Thyroid gland (tissue), 4 donors: ENCODE measurements around the gene STK38.

Experiments
- CTCF ChIP-seq, 6 experiments: fragments of 200-600 bp in 3 of 6; fragments of 450-650 bp in 3 of 6; sonication (generic) in 3 of 6; IDR thresholded peaks; one replicate each; pipeline ENCODE4 v1.5.1; 2016 to 2019; ENCODE audit warnings: antibody characterized with exemption in 6 of 6, mild to moderate bottlenecking in 2 of 6, inconsistent platforms in 1 of 6, moderate library complexity in 1 of 6
- POLR2A ChIP-seq, 2 donors: fragments of 450-650 bp; IDR thresholded peaks; one replicate each; pipeline ENCODE4 v1.6.1; 2017; ENCODE audit warnings: antibody characterized with exemption in 2 of 2, mild to moderate bottlenecking in 2 of 2, moderate library complexity in 1 of 2

- no peak for TF ChIP-seq POLR2A (IDR thresholded peaks at IDR 0.05)
- TF ChIP-seq CTCF (IDR thresholded peaks at IDR 0.05), result no peak
Observed at GRCh38 chr6:36517408-36517807, 29.9 kb downstream of the STK38 start.
